Sigmoid colon (tissue), 4 donors: ENCODE measurements around the gene GRAMD4.

ENCODE experiments used
- POLR2A ChIP-seq, 2 donors: fragments of 450-650 bp; IDR thresholded peaks; one replicate each; pipeline ENCODE4 v1.6.1; 2016; ENCODE audit warnings: antibody characterized with exemption in 2 of 2, mild to moderate bottlenecking in 2 of 2, moderate library complexity in 2 of 2
- POLR2AphosphoS5 ChIP-seq, 4 donors: sonication (generic); formaldehyde crosslinking; IDR thresholded peaks; one replicate each; pipeline ENCODE4 v1.6.1; 2017; ENCODE audit warnings: antibody characterized with exemption in 4 of 4

DNA sequence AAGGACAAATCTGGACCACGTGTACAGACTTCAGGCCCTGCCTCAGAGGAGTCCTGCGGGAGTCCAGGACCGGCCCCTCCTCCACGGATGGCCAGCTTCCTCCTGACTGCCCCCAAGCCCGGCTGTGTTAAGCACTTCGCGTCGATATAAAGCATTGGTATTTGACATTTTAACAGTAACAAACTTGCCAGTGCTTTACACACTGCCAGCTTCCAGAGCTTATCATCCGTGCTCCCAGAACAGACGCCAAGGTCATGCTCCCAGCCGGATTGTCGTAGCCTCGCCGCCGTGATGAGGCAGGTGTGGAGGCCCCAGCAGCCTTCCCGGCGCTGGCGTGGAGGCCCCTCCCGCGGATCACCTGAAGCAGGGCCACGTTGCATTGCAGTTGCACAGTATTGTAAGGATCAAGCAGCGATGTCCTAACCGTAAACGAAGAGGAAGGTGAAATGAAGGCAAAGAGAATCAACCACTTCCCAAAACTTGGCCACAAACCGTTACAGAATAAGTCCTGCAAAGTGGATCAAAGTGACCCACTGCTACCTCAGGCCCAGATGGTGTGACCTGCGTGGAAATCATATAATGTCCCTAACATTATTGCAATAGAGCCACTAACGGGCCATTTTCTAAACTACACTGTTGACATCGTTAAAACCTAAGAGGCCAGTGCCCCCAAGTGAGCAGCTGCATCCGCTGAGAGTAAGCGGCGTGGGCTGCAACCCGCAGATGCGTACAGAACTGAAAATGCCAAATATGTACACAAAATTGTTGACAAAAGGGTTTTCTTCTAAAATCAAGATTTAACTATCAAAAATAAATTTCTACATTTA, 66.2 kb downstream of the GRAMD4 start:
- TF ChIP-seq POLR2A (IDR thresholded peaks at IDR 0.05): no peak
- TF ChIP-seq POLR2AphosphoS5 (IDR thresholded peaks at IDR 0.05): no peak
